Measurements from ENCODE around the gene CACNB4.

CACNB4 gene

DNA sequence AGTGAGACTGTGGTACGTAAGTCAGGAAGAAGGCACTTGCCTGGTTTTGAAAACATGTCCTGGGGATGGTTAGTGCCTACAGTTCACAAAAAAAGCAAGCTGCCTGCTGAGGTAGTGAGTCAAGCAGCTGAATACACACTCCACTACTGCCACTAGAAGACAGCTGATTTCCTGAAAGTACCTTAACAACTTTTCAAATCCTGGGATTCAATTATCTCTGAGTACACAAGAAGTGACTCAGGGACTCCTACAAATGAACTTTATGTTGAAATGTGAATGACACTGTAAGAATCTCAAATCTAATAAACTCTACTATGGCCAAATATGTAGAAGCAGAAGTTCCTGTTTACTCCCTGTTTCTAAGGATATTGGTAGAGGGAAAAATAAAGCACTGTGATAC is 212.6 kb downstream of the CACNB4 start:
- no CpG with 5 or more reads among the region's 1 CpG for WGBS (ENCODE audit: extremely low coverage, insufficient coverage, insufficient read length)
- H3K4me3 ChIP-seq (ENCODE audit: low read depth, low read length): no peak overlapping the region

DNA sequence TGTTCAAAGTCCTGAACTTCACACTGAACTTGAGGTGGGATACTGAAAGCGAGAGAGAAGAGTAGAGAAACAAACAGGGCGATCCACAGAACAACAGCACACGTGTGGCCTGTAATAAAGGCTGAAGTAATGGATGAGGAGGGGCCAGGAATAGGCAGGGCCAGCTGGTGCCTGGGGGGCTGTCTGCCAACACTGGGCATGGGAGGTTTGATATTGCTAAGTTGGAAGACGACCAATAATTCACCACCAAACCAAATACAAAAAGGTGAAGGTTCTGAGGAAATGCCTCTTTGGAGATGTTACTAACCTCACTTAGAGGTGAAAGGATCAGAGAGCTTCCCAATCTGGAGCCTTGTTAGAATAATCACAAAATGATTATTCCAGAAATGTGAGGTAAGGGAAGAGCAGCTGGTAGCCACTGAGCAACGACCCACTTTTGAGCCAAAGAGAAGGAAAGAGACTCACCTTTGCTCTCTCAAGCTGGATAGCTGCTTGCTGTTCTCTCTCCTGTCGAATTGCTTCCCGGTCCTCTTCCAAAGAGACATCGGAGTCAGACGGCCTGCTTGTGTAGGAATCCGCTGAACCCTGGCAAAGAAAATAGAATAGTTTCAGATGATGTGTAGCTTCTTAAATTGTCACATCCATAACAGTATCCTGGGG is 215.9 kb downstream of the CACNB4 start:
- Histone ChIP-seq H2BK5ac (ENCODE audit: low read depth, low read length, poor library complexity) (no peak overlapping the region), H3K27ac (ENCODE audit: low read depth, low read length) (no peak overlapping the region), H3K23ac (ENCODE audit: low read length) (no peak overlapping the region), H3K4me1 (ENCODE audit: control insufficient read depth in 1 of 2, insufficient read depth in 2 of 2, low read length in 2 of 2) (no peaks in the 10 kb centered on the region), H3K27me3 (ENCODE audit: insufficient read depth, low read length) (no peaks in the 10 kb centered on the region), H4K12ac (ENCODE audit: low read depth, low read length) (no peak overlapping the region), H2AK5ac (ENCODE audit: low read length) (no peak overlapping the region), H2AFZ (ENCODE audit: insufficient read depth, low read length, poor library complexity) (no peak overlapping the region), H3K4me3 (ENCODE audit: low read depth, low read length) (no peak overlapping the region), H2BK120ac (ENCODE audit: insufficient read depth, low read length, poor library complexity) (no peak overlapping the region), H2BK12ac (ENCODE audit: low read length) (no peak overlapping the region), H3K79me2 (ENCODE audit: control insufficient read depth, insufficient read depth, low read length, poor library complexity) (no peaks in the 10 kb centered on the region), H4K8ac (ENCODE audit: low read depth, low read length) (no peak overlapping the region), H3K18ac (ENCODE audit: low read length) (no peak overlapping the region), H3K36me3 (ENCODE audit: control insufficient read depth in 1 of 2, insufficient read depth in 2 of 2, low read length in 2 of 2) (no peaks in the 10 kb centered on the region), H3K9ac (ENCODE audit: low read length) (no peak overlapping the region), H3K4ac (ENCODE audit: low read depth, low read length) (no peak overlapping the region), H3K14ac (ENCODE audit: low read length) (no peak overlapping the region), H4K91ac (ENCODE audit: low read depth, low read length) (no peak overlapping the region), H3K79me1 (ENCODE audit: low read length) (no peaks in the 10 kb centered on the region), H3K4me2 (ENCODE audit: low read length) (no peak overlapping the region), H3K9me3 (ENCODE audit: insufficient read depth, low read depth, low read length) (no peaks in the 10 kb centered on the region)
- WGBS (ENCODE audit: extremely low coverage, insufficient coverage, insufficient read length): no CpG with 5 or more reads among the region's 10 CpGs
- no peak for DNase-seq

More for the DNA sequence above, 212.6 kb downstream of the CACNB4 start:
- no peaks in the 10 kb centered on the region for H3K36me3 ChIP-seq (ENCODE audit: control insufficient read depth in 1 of 2, insufficient read depth in 2 of 2, low read length in 2 of 2)
- H3K9me3 ChIP-seq (ENCODE audit: insufficient read depth, low read depth, low read length): no peaks in the 10 kb centered on the region
- H3K14ac ChIP-seq (ENCODE audit: low read length): no peak overlapping the region
- H3K79me2 ChIP-seq (ENCODE audit: control insufficient read depth, insufficient read depth, low read length, poor library complexity): no peaks in the 10 kb centered on the region
- no peak overlapping the region for H4K8ac ChIP-seq (ENCODE audit: low read depth, low read length)
- H3K4ac ChIP-seq (ENCODE audit: low read depth, low read length): no peak overlapping the region
- no peak overlapping the region for H2AFZ ChIP-seq (ENCODE audit: insufficient read depth, low read length, poor library complexity)
- H3K4me2 ChIP-seq (ENCODE audit: low read length): no peak overlapping the region
- no peak overlapping the region for H3K23ac ChIP-seq (ENCODE audit: low read length)
- H2BK12ac ChIP-seq (ENCODE audit: low read length): peak overlapping the region; percentile 30
- H3K18ac ChIP-seq (ENCODE audit: low read length): no peak overlapping the region
- no peak overlapping the region for H2BK5ac ChIP-seq (ENCODE audit: low read depth, low read length, poor library complexity)
- DNase-seq: no peak
- H4K12ac ChIP-seq (ENCODE audit: low read depth, low read length): no peak overlapping the region
- H3K27ac ChIP-seq (ENCODE audit: low read depth, low read length): no peak overlapping the region
- no peak overlapping the region for H3K9ac ChIP-seq (ENCODE audit: low read length)
- no peaks in the 10 kb centered on the region for H3K4me1 ChIP-seq (ENCODE audit: control insufficient read depth in 1 of 2, insufficient read depth in 2 of 2, low read length in 2 of 2)
- no peak overlapping the region for H2AK5ac ChIP-seq (ENCODE audit: low read length)
- no peaks in the 10 kb centered on the region for H3K27me3 ChIP-seq (ENCODE audit: insufficient read depth, low read length)
- no peak overlapping the region for H4K91ac ChIP-seq (ENCODE audit: low read depth, low read length)
- no peak overlapping the region for H2BK120ac ChIP-seq (ENCODE audit: insufficient read depth, low read length, poor library complexity)
- H3K79me1 ChIP-seq (ENCODE audit: low read length): no peaks in the 10 kb centered on the region

DNA sequence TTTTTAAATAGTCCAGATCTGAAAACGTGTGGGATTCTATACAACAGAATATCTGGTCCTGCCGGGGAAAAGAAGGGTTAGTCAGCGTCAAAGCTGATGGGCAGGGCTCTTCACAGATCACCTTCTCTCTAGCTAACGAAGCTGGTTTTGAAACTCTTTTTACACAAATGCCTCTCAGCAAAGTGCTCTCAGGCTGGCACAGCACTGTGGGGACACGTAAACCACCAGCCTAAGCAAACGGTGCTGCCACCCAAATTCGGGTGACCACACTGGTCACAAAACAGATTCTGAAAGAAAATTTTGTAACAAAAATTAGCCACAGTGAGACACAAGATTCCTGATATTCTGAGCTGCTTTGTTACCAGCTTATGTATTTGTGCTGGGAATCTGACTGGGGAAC is 217.5 kb downstream of the CACNB4 start:
- WGBS (ENCODE audit: extremely low coverage, insufficient coverage, insufficient read length): no CpG with 5 or more reads among the region's 7 CpGs
- Histone ChIP-seq H3K4ac (ENCODE audit: low read depth, low read length) (no peak overlapping the region), H3K79me2 (ENCODE audit: control insufficient read depth, insufficient read depth, low read length, poor library complexity) (no peaks in the 10 kb centered on the region)

DNA sequence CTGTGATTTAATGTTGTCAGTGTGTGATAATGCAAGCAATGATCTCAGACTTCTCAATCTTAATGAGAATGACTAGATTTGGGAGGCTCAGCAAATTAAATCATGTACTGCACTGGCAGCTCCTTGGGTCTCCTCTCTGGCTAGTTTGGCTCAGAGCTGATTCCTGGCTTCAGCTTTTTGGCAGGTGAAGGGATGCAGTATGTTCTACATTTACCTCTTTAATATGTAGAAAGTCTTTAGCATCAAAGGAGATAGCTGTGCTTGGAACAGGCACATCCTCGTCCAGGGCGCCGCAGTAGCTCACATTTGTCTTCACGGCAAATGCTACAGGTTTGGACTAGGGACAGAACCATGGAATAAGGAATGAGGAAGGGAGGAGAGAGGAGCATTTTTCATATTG is 218.3 kb downstream of the CACNB4 start:
- no CpG with 5 or more reads among the region's 4 CpGs for WGBS (ENCODE audit: extremely low coverage, insufficient coverage, insufficient read length)
- Histone ChIP-seq H3K27ac (ENCODE audit: low read depth, low read length) (no peak overlapping the region), H3K4me2 (ENCODE audit: low read length) (no peak overlapping the region), H3K4me3 (ENCODE audit: low read depth, low read length) (no peak overlapping the region), H3K18ac (ENCODE audit: low read length) (no peak overlapping the region), H3K9ac (ENCODE audit: low read length) (no peak overlapping the region), H3K27me3 (ENCODE audit: insufficient read depth, low read length) (no peaks in the 10 kb centered on the region), H3K4me1 (ENCODE audit: control insufficient read depth in 1 of 2, insufficient read depth in 2 of 2, low read length in 2 of 2) (no peaks in the 10 kb centered on the region), H3K79me1 (ENCODE audit: low read length) (no peaks in the 10 kb centered on the region), H3K79me2 (ENCODE audit: control insufficient read depth, insufficient read depth, low read length, poor library complexity) (no peaks in the 10 kb centered on the region), H4K91ac (ENCODE audit: low read depth, low read length) (no peak overlapping the region), H2BK12ac (ENCODE audit: low read length) (no peak overlapping the region), H2AK5ac (ENCODE audit: low read length) (no peak overlapping the region), H2BK120ac (ENCODE audit: insufficient read depth, low read length, poor library complexity) (no peak overlapping the region), H4K12ac (ENCODE audit: low read depth, low read length) (no peak overlapping the region), H3K9me3 (ENCODE audit: insufficient read depth, low read depth, low read length) (peaks cover 1% of the 10 kb centered on the region), H3K4ac (ENCODE audit: low read depth, low read length) (no peak overlapping the region), H2BK5ac (ENCODE audit: low read depth, low read length, poor library complexity) (no peak overlapping the region), H3K23ac (ENCODE audit: low read length) (no peak overlapping the region), H3K36me3 (ENCODE audit: control insufficient read depth in 1 of 2, insufficient read depth in 2 of 2, low read length in 2 of 2) (no peaks in the 10 kb centered on the region), H4K8ac (ENCODE audit: low read depth, low read length) (no peak overlapping the region), H3K14ac (ENCODE audit: low read length) (no peak overlapping the region), H2AFZ (ENCODE audit: insufficient read depth, low read length, poor library complexity) (no peak overlapping the region)
- no peak for DNase-seq

More for the DNA sequence above, 217.5 kb downstream of the CACNB4 start:
- Histone ChIP-seq H4K91ac (ENCODE audit: low read depth, low read length) (no peak overlapping the region), H2AFZ (ENCODE audit: insufficient read depth, low read length, poor library complexity) (no peak overlapping the region), H3K14ac (ENCODE audit: low read length) (no peak overlapping the region), H3K4me3 (ENCODE audit: low read depth, low read length) (no peak overlapping the region), H2AK5ac (ENCODE audit: low read length) (no peak overlapping the region), H3K18ac (ENCODE audit: low read length) (no peak overlapping the region), H3K9ac (ENCODE audit: low read length) (no peak overlapping the region), H3K79me1 (ENCODE audit: low read length) (no peaks in the 10 kb centered on the region), H2BK12ac (ENCODE audit: low read length) (no peak overlapping the region), H4K8ac (ENCODE audit: low read depth, low read length) (no peak overlapping the region), H2BK120ac (ENCODE audit: insufficient read depth, low read length, poor library complexity) (no peak overlapping the region), H4K12ac (ENCODE audit: low read depth, low read length) (no peak overlapping the region), H3K9me3 (ENCODE audit: insufficient read depth, low read depth, low read length) (no peaks in the 10 kb centered on the region), H3K4me2 (ENCODE audit: low read length) (no peak overlapping the region), H3K27ac (ENCODE audit: low read depth, low read length) (no peak overlapping the region), H3K36me3 (ENCODE audit: control insufficient read depth in 1 of 2, insufficient read depth in 2 of 2, low read length in 2 of 2) (no peaks in the 10 kb centered on the region), H3K4me1 (ENCODE audit: control insufficient read depth in 1 of 2, insufficient read depth in 2 of 2, low read length in 2 of 2) (no peaks in the 10 kb centered on the region), H3K23ac (ENCODE audit: low read length) (no peak overlapping the region), H2BK5ac (ENCODE audit: low read depth, low read length, poor library complexity) (no peak overlapping the region), H3K27me3 (ENCODE audit: insufficient read depth, low read length) (no peaks in the 10 kb centered on the region)
- DNase-seq: no peak
